Measurements from ENCODE around the gene SBK2. TPM values are rescaled to one million over a fixed set of nuclear protein-coding genes. Genes with fewer than 3 reads are reported as not detected.

The SBK2 gene
- polyA plus RNA-seq, 1 of the 3 experiments (the other 2 are of a cell fraction) = 0.20 TPM

DNA sequence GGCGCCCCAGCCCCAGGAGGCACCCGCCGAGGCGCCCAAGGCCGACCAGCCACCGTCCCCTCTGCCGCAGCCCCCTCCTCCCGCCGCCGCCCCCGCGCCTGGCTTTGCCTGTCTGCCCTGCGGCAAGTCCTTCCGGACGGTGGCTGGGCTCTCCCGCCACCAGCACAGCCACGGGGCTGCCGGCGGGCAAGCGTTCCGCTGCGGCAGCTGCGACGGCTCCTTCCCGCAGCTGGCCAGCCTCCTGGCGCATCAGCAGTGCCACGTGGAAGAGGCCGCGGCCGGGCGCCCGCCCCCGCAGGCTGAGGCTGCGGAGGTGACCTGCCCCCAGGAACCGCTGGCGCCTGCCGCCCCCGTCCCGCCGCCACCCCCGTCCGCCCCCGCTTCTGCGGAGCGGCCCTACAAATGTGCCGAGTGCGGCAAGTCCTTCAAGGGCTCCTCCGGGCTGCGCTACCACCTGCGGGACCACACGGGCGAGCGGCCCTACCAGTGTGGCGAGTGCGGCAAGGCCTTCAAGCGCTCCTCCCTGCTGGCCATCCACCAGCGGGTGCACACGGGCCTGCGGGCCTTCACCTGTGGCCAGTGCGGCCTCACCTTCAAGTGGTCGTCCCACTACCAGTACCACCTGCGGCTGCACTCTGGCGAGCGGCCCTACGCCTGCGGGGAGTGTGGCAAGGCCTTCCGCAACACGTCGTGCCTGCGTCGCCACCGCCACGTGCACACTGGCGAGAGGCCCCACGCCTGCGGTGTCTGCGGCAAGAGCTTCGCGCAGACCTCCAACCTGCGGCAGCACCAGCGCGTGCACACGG is 54.6 kb downstream of the SBK2 start:
- Histone ChIP-seq H3K27ac (ENCODE audit: low read depth in 2 of 2, low read length in 1 of 2) (no peak overlapping the region), H3K36me3 (replicated peaks in 1 of 2; ENCODE audit: control insufficient read depth in 1 of 2, insufficient read depth in 2 of 2, low read length in 1 of 2) (peaks cover 0 to 7% of the 10 kb centered on the region in 2 experiments), H3K9ac (no peak overlapping the region), H3K9me2 (no peaks in the 10 kb centered on the region), H3K4me2 (no peak overlapping the region), H2AFZ (ENCODE audit: low read depth) (no peak overlapping the region), H3F3A (replicated peaks; ENCODE audit: insufficient read depth) (peaks cover 23% of the 10 kb centered on the region), H3K27me3 (ENCODE audit: insufficient read depth) (no peaks in the 10 kb centered on the region), H3K4me1 (ENCODE audit: control insufficient read depth in 1 of 2, insufficient read depth in 2 of 2, low read depth in 1 of 2, low read length in 1 of 2) (peaks cover 32 to 35% of the 10 kb centered on the region in 2 experiments; a peak in 3 of 4 replicates), H3K4me3 (ENCODE audit: low read depth in 2 of 2, low read length in 1 of 2) (no peak overlapping the region), H4K20me1 (ENCODE audit: insufficient read depth) (no peaks in the 10 kb centered on the region), H3K9me3 (no peaks in the 10 kb centered on the region), H3K79me2 (ENCODE audit: insufficient read depth) (peaks cover 42% of the 10 kb centered on the region)
- CTCF ChIA-PET = interaction anchor here (0.9 to 15.1 kb wide), 2 partner anchors 14 to 22 kb away, joined by 3 to 162 read pairs; no protein-coding TSS in a partner anchor
- TF ChIP-seq YY1 (IDR thresholded peaks at IDR 0.05; ENCODE audit: low read depth) (no peak), FOXM1 (IDR thresholded peaks at IDR 0.05; ENCODE audit: low read depth) (no peak), RCOR1 (IDR thresholded peaks at IDR 0.05; ENCODE audit: low read length) (no peak), MXI1 (IDR thresholded peaks at IDR 0.05; ENCODE audit: low read depth, low read length) (no peak), RAD21 (IDR thresholded peaks at IDR 0.05; ENCODE audit: low read length) (no peak), EZH2phosphoT487 (IDR thresholded peaks at IDR 0.05; ENCODE audit: borderline replicate concordance, low read depth) (no peak), ELF1 (IDR thresholded peaks at IDR 0.05) (no peak), NRF1 (IDR thresholded peaks at IDR 0.05; ENCODE audit: low read depth, low read length) (no peak), POLR2AphosphoS5 (IDR thresholded peaks at IDR 0.05; ENCODE audit: low read depth, low read length) (no peak), PBX3 (IDR thresholded peaks at IDR 0.05) (no peak), EP300 (IDR thresholded peaks at IDR 0.05; ENCODE audit: borderline replicate concordance in 1 of 2, low read depth in 1 of 2, low read length in 1 of 2) (no peak)
- TF ChIP-seq, protein P1, sequence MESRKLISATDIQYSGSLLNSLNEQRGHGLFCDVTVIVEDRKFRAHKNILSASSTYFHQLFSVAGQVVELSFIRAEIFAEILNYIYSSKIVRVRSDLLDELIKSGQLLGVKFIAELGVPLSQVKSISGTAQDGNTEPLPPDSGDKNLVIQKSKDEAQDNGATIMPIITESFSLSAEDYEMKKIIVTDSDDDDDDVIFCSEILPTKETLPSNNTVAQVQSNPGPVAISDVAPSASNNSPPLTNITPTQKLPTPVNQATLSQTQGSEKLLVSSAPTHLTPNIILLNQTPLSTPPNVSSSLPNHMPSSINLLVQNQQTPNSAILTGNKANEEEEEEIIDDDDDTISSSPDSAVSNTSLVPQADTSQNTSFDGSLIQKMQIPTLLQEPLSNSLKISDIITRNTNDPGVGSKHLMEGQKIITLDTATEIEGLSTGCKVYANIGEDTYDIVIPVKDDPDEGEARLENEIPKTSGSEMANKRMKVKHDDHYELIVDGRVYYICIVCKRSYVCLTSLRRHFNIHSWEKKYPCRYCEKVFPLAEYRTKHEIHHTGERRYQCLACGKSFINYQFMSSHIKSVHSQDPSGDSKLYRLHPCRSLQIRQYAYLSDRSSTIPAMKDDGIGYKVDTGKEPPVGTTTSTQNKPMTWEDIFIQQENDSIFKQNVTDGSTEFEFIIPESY (IDR thresholded peaks at IDR 0.05; ENCODE audit: borderline replicate concordance, low read depth) = no peak
- WGBS (ENCODE audit: low lambda C conversion rate) = 97% methylated on average over 27 of the region's 83 CpGs
- no peak for DNase-seq
- POLR2A ChIA-PET = interaction anchor here (0.7 kb wide), 1 partner anchor 16 kb away, joined by 4 read pairs; no protein-coding TSS in a partner anchor

DNA sequence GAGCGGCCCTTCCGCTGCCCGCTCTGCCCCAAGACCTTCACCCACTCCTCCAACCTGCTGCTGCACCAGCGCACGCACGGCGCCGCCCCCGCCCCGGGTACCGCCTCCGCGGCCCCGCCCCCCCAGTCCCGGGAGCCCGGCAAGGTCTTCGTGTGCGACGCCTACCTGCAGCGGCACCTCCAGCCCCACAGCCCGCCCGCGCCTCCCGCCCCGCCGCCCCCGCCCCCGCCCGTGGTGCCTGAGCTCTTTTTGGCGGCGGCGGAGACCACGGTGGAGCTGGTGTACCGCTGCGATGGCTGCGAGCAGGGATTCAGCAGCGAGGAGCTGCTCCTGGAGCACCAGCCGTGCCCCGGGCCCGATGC is 55.2 kb downstream of the SBK2 start:
- Histone ChIP-seq H3K27ac (ENCODE audit: low read depth in 2 of 2, low read length in 1 of 2) (no peak overlapping the region), H3K79me2 (ENCODE audit: insufficient read depth) (peaks cover 45% of the 10 kb centered on the region), H3K4me1 (ENCODE audit: control insufficient read depth in 1 of 2, insufficient read depth in 2 of 2, low read depth in 1 of 2, low read length in 1 of 2) (peaks cover 27 to 30% of the 10 kb centered on the region in 2 experiments; a peak in 3 of 4 replicates), H3K36me3 (replicated peaks in 1 of 2; ENCODE audit: control insufficient read depth in 1 of 2, insufficient read depth in 2 of 2, low read length in 1 of 2) (peaks cover 0 to 7% of the 10 kb centered on the region in 2 experiments), H3K4me3 (ENCODE audit: low read depth in 2 of 2, low read length in 1 of 2) (no peak overlapping the region), H3K9me2 (no peaks in the 10 kb centered on the region), H3K27me3 (ENCODE audit: insufficient read depth) (no peaks in the 10 kb centered on the region), H3F3A (replicated peaks; ENCODE audit: insufficient read depth) (peaks cover 17% of the 10 kb centered on the region), H3K9ac (no peak overlapping the region), H3K9me3 (no peaks in the 10 kb centered on the region), H4K20me1 (ENCODE audit: insufficient read depth) (no peaks in the 10 kb centered on the region), H2AFZ (ENCODE audit: low read depth) (no peak overlapping the region), H3K4me2 (no peak overlapping the region)
- no peak for DNase-seq
- WGBS (ENCODE audit: low lambda C conversion rate) = 97% methylated on average over 19 of the region's 40 CpGs
- POLR2A ChIA-PET = no interaction called here
- CTCF ChIA-PET = interaction anchor here (0.9 to 15.1 kb wide), 2 partner anchors 14 to 23 kb away, joined by 3 to 162 read pairs; no protein-coding TSS in a partner anchor
- TF ChIP-seq, protein P2, sequence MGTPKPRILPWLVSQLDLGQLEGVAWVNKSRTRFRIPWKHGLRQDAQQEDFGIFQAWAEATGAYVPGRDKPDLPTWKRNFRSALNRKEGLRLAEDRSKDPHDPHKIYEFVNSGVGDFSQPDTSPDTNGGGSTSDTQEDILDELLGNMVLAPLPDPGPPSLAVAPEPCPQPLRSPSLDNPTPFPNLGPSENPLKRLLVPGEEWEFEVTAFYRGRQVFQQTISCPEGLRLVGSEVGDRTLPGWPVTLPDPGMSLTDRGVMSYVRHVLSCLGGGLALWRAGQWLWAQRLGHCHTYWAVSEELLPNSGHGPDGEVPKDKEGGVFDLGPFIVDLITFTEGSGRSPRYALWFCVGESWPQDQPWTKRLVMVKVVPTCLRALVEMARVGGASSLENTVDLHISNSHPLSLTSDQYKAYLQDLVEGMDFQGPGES (IDR thresholded peaks at IDR 0.05; ENCODE audit: low read depth, low read length) = no peak
- TF ChIP-seq PBX3 (IDR thresholded peaks at IDR 0.05) (no peak), CHD2 (IDR thresholded peaks at IDR 0.05; ENCODE audit: low read length, partially characterized antibody) (no peak), YY1 (IDR thresholded peaks at IDR 0.05; ENCODE audit: low read depth) (no peak), ELF1 (IDR thresholded peaks at IDR 0.05) (no peak), NRF1 (IDR thresholded peaks at IDR 0.05; ENCODE audit: low read depth, low read length) (no peak), JUND (IDR thresholded peaks at IDR 0.05) (no peak), GABPA (IDR thresholded peaks at IDR 0.05; ENCODE audit: low read depth) (no peak), REST (IDR thresholded peaks at IDR 0.05; ENCODE audit: low read depth, low read length) (no peak)
